ENCODE data around the gene LSM14A.

- TF ChIP-seq CTCF (IDR thresholded peaks at IDR 0.05) (no peak), POLR2A (IDR thresholded peaks at IDR 0.05) (no peak)
Observed at GRCh38 chr19:34232566-34233481, 60.5 kb downstream of the LSM14A start.

All from lower leg skin (tissue), 3 donors.